ENCODE data around the gene PDGFA.

DNA sequence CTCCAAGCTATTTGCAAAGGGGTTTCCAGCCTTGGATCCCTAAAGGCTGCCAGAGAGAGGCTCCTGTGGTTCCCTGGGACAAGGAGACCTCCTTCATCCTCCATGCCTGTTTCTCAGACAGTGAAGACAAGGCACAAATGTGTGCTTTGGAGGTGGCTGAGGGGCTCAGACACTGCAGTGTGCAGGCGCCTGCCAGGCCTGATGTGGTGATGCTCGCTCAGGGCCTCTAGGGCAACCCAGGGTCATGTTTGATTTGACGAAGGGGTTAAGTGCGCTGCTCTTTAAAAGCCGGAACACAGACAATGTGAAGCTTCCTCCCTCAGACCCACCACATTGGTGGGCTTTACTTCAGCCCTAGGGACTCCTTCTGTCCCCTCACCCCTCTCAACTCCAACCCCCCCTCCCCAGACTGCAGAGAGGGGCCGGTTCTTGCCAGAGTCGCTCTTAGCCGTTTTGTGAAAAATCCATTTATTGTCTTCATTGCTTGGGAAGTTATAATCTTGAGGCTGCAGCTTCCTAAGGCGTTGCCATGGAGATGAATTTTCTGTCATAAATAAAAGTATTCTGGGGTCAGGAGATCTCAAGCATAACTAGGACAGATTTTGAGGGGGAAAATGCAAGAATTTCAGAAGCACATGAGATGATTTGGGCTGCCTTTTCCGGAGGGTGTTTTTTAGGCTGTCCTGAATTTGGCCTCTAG, 35.8 kb downstream of the PDGFA start:
- TF ChIP-seq EZH2phosphoT487 (IDR thresholded peaks at IDR 0.05; ENCODE audit: insufficient read depth, low read depth): no peak
- no peak for TF ChIP-seq EZH2 (IDR thresholded peaks at IDR 0.05; ENCODE audit: insufficient read depth, poor library complexity, severe bottlenecking)

Data from GM23248 (cell line).